Activated gamma-delta T cell treated with Interleukin-2 at 50 U/mL for 16 hours (primary cell): ENCODE measurements around the gene ANKMY1.

ENCODE experiments used
- DNase-seq: peaks from one replicate; pipeline ENCODE4 v3.0.0-alpha.2; 2020

The ANKMY1 gene

GRCh38 chr2:240557808-240558207 is at the start of gene ANKMY1:
Gene ANKMY1, minus strand, starts transcription at chr2:240557988. Its CDS starts 653 bp downstream, at chr2:240557335.
- DNase-seq: peak; percentile 58

- DNase-seq: peak; percentile 2
Measured at GRCh38 chr2:240605867-240606743, 48.3 kb upstream of the ANKMY1 start.

- DNase-seq: no peak
Measured at GRCh38 chr2:240604939-240605716, 47.3 kb upstream of the ANKMY1 start.

GRCh38 chr2:240604291-240604938 is 46.6 kb upstream of the ANKMY1 start:
- DNase-seq: no peak

- no peak for DNase-seq
Measured at GRCh38 chr2:240603846-240604245, 46.1 kb upstream of the ANKMY1 start.

- no peak for DNase-seq
Measured at GRCh38 chr2:240603081-240603835, 45.5 kb upstream of the ANKMY1 start.

- no peak for DNase-seq
Measured at GRCh38 chr2:240602266-240603050, 44.7 kb upstream of the ANKMY1 start.

GRCh38 chr2:240601831-240602160 is 44.0 kb upstream of the ANKMY1 start:
- DNase-seq: peak; percentile 0

GRCh38 chr2:240601061-240601830 is 43.5 kb upstream of the ANKMY1 start:
- peak; percentile 1 for DNase-seq

- no peak for DNase-seq
Measured at GRCh38 chr2:240600451-240600961, 42.7 kb upstream of the ANKMY1 start.

- no peak for DNase-seq
Measured at GRCh38 chr2:240599141-240599583, 41.4 kb upstream of the ANKMY1 start.

GRCh38 chr2:240598311-240598911 is 40.6 kb upstream of the ANKMY1 start:
- no peak for DNase-seq

- DNase-seq: no peak
Measured at GRCh38 chr2:240597419-240598181, 39.8 kb upstream of the ANKMY1 start.

- DNase-seq: no peak
Measured at GRCh38 chr2:240597054-240597418, 39.2 kb upstream of the ANKMY1 start.

- DNase-seq: no peak
Measured at GRCh38 chr2:240596491-240596931, 38.7 kb upstream of the ANKMY1 start.

- no peak for DNase-seq
Measured at GRCh38 chr2:240596080-240596460, 38.3 kb upstream of the ANKMY1 start.

- DNase-seq: no peak
Measured at GRCh38 chr2:240595381-240596079, 37.7 kb upstream of the ANKMY1 start.

- no peak for DNase-seq
Measured at GRCh38 chr2:240594511-240595380, 37.0 kb upstream of the ANKMY1 start.
